Stimulated activated CD8-positive, alpha-beta memory T cell treated with anti-CD3 and anti-CD28 coated beads, Interleukin-15, amount 100 ng/mL, for 48 hours (primary cell): ENCODE measurements around the gene SYNPO2.
"Not testable (repeated sequence)": the region's sequence is repeated elsewhere in the genome, so short reads cannot be mapped to it uniquely, and the experiment has no call there.

Experiments
- DNase-seq, 2 donors: peaks; one replicate each; pipeline ENCODE4 v3.0.0-alpha.2; 2020; ENCODE audit warnings: low read depth in 2 of 2

Gene SYNPO2

DNA sequence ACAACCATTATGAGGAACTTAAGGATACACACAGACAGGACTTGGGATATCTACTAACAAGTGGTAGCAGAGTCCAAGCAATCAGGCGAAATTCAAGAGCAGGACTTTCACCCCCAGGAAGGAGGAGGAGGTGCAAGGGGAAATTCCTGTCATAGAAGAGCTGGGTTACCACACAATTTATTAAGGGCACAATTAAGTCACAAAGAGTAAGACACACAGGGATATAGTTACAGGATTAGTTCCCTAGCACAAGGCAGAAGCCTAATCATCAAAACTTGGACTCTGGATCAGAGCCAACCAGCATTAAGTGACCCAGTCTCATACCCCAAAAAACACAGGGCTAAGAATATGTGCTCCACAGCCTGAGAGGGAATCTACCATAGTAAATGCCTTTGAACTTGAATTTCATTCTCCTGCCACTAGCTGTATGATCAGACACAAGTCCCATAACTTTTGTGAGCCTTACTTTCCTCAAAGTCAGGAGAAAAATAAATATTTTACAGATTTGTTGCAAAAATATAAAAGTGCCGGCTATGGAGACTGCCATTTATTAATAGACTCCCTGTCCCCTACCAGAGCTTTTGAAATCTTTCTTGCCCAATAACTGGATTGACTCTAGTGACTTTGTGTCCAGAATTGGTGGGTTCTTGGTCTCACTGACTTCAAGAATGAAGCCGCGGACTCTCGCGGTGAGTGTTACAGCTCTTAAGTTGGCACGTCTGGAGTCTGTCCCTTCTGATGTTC is 87.0 kb downstream of the SYNPO2 start:
- no peak for DNase-seq

- DNase-seq, result not testable (repeated sequence)
Measured at GRCh38 chr4:118976193-118976560, 87.5 kb downstream of the SYNPO2 start.

DNA sequence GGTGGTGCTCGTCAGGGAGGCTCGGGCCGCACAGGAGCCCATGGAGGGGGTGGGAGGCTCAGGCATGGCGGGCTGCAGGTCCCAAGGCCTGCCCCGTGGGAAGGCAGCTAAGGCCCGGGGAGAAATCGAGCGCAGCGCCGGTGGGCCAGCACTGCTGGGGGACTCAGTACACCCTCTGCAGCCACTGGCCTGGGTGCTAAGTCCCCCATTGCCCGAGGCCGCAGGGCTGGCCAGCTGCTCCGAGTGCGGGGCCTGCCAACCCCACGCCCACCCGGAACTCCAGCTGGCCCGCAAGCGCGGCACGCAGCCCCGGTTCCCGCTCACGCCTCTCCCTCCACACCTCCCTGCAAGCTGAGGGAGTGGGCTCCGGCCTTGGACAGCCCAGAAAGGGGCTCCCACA is 88.4 kb downstream of the SYNPO2 start:
- DNase-seq, result not testable (repeated sequence)

GRCh38 chr4:118979712-118980111 is 91.1 kb downstream of the SYNPO2 start:
- no peak for DNase-seq

- DNase-seq, result no peak
Measured at GRCh38 chr4:118981171-118981838, 92.7 kb downstream of the SYNPO2 start.

- DNase-seq, result peak in 1 of 2 donors; percentile 10
Measured at GRCh38 chr4:118981839-118982381, 93.3 kb downstream of the SYNPO2 start.

DNA sequence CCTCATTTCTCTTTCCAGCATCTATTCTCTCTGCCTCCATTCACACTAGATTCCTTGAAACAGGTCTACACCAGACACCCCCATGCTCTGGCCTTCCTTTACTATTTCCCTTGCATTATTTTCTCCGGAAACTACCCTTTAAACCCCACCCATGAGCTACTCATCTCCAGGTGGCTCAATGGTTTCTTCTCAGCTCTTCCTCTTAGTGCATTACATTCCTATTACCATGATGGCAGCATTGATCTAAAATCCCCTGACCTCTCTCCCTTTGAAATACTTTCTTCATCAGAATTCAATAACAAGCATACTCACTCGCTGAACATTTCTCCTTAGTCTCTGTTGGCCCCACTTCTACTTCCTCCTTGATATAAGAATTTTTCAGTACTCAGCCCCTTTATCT is 94.6 kb downstream of the SYNPO2 start:
- DNase-seq, result no peak

- no peak for DNase-seq
Measured at GRCh38 chr4:118983831-118984230, 95.2 kb downstream of the SYNPO2 start.

- DNase-seq, result no peak
Measured at GRCh38 chr4:118985170-118986000, 96.7 kb downstream of the SYNPO2 start.

GRCh38 chr4:118987959-118988634 is 99.4 kb downstream of the SYNPO2 start:
- no peak for DNase-seq

DNA sequence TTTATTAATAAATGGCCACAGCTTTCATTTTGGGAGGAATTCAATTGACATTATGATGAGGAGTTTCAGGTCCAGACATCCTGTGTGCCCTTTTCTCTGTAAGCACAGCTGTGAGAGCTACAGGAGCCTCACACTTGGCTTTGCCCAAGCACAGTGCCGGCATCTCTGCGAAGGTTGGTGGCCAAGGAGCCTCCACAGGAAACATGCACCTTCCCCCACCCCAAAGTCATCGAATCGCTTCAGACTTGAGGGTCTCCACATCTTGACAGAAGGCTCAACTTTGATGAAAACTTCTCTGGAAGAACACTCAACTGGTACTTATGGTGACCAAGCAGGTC is 100.0 kb downstream of the SYNPO2 start:
- DNase-seq, result no peak

DNA sequence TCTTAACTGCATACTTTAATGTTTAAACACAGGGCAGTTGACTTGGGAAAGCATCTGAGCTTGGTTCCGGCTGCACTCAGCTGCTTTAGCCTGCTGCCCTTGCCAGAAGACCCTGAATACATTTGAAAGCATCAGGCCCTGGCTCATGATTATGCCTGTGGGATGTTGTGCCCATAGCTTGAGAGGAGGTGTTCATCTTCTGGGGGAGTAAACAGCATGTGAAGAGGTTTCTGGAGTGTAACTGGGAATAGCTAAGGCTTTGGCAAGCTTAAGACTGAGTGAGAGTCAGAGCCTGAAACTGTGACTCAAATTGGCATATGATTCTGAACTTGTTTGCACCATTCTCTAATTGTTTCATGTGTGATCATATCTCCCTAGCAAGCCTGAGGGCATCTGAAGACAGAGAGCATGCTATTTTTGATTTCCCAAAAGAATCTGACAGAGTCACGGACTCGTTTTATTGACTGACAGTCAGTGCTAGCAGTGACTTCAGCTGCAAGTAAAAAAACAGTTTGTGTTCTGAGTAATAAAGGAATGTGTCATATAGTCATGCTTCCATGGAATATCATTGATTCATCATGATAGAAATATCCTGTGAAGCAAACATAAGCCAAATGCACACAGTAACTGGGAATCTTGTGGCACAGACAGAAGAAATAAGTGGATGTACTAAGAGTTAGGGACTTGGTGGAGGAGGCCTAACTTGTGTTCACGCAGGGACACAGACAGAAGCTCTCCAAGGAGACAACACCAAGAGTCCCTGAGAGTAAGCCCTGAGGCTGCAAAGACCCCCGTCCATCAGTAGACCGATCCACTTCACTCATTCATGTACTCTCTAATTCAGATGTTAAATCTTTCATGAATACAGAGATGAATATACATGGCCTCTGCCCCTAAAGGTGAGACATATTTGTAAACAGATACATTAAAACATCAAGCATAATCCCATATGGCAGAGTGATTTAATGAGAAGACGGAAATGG is 100.7 kb downstream of the SYNPO2 start:
- no peak for DNase-seq

- DNase-seq, result no peak
Measured at GRCh38 chr4:118991686-118992085, 103.0 kb downstream of the SYNPO2 start.

GRCh38 chr4:118992149-118992548 is 103.5 kb downstream of the SYNPO2 start:
- DNase-seq, result no peak

GRCh38 chr4:118993333-118993732 is 104.7 kb downstream of the SYNPO2 start:
- DNase-seq, result no peak

DNA sequence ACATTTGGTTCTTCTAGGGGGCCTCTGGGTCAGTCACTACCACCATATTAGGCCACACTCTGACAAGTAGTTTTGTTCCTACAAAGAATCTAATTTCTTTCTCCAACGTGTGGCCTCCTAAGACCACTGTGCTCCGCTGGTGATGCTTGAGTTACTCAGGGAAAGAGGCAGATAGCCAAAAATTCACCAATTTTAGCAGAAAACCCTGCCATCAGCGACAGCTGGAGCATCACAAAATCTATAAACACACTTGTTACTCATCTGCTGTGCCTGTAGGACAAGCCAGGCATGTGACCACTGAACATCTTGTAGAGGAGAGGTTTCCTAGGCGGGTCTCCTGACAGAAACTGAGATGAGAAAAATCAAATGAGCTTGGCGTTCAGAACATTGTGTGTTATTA is 105.4 kb downstream of the SYNPO2 start:
- DNase-seq, result no peak

GRCh38 chr4:118995693-118996391 is 107.2 kb downstream of the SYNPO2 start:
- DNase-seq, result no peak

GRCh38 chr4:118997601-118998000 is 108.9 kb downstream of the SYNPO2 start:
- DNase-seq, result no peak

DNA sequence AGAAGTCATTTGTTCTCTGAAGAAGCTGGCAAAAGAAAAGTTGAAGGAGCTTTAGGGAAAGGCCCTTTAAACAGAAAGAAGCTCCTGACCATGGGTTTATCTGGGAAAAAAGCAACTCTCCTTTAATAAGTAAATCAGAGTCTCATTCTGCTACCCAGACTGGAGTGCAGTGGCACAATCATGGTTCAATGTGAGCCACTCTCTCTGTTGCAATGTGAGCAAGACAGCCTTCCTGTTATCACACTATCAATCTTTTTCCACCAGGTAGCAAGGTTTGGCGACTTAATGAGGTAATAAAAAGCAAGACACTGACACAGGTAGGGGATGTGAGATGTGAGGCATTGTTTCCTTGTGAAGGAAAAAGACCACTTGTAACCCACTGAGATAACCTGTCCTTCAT is 111.3 kb downstream of the SYNPO2 start:
- no peak for DNase-seq

DNA sequence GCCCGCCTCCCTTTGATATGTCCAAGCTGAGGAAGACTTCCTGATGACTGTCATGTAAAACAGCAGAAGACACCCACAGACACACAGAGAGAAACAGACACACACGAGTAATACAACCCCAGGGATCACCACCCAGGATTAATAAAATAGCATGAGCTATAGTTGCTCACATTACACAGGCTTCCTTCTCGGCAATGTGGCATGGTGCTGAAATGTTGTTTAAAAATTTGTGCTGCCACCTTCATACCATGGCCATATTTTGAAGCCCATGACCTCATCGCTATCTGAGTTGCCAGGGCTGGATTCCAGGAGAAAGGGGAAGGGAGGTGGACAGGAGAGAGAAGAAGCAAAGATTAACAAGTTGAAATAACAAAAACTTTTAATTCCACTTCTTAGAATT is 111.7 kb downstream of the SYNPO2 start:
- no peak for DNase-seq
